Fibroblast of villous mesenchyme (primary cell): ENCODE measurements around the gene ACOT8. TPM values are rescaled to one million over a fixed set of nuclear protein-coding genes. Genes with fewer than 3 reads are reported as not detected.

Experiments used
- DNase-seq: peaks from one replicate; pipeline ENCODE4 v3.0.0-alpha.2; 2010; ENCODE audit warnings: low read depth
- H3K4me3 ChIP-seq: 2 replicates; pipeline ENCODE4 v1.5.1; 2011; ENCODE audit warnings: low read depth, mild to moderate bottlenecking, low read length
- CTCF ChIP-seq: IDR thresholded peaks from 2 replicates; pipeline ENCODE4 v1.5.1; 2012; ENCODE audit warnings: low read depth, mild to moderate bottlenecking, low read length; ENCODE audit not compliant: insufficient read depth
- total RNA-seq: library from RNA; depleted of rRNA; stranded (reverse); fragments of >200 nt; gene quantifications from 2 replicates; pipeline ENCODE4 v1.2.3, GENCODE V29; 2012

The ACOT8 gene
- total RNA-seq, 1 donor = 36.7 TPM

- no peak overlapping the region for H3K4me3 ChIP-seq
- TF ChIP-seq CTCF = no peak
- no peak for DNase-seq
Observed at GRCh38 chr20:45818239-45818638, 39.0 kb downstream of the ACOT8 start.

DNA sequence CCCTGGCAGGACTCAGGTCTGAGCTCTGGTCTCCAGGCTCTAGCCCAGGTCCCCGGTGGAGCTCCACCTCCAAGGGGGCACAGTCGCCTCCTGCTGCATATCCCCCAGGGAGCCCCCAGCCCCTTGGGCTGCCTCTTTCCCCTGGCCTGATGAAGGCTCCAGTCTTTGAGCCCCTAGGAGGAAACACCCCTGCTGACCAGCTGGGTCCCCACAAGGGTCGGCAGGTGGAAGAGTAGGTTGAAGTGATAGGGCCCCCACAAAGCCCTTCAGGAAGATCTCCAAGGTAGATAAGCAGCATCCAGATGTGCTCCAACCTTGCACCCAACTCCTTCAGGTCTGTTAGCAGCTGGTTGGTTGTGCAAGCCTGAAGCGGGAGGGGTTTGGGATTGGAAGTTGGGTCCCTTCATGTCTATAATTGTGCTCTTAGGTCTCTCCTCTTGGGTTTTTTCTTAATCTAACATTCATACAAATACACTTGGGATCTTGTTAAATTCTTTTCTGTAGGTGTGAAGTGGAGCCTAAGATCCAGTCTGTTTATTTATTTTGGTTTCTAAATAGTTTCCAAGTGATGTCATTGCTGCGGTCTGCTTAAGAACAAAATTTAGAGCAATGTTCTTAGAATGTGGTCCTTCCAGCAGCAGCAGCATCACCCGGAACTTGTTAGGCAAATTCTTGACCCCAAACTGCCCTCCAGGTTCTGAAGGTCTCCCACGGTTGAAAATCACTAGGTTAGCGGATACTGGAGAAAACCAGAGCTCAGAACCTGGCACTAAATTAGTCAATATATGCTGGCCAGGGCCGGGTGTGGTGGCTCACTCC, 39.6 kb downstream of the ACOT8 start:
- no peak overlapping the region for H3K4me3 ChIP-seq
- peak; percentile 91 for DNase-seq
- TF ChIP-seq CTCF = no peak

- no peak overlapping the region for H3K4me3 ChIP-seq
- TF ChIP-seq CTCF = no peak
- DNase-seq = peak; percentile 77
Observed at GRCh38 chr20:45816951-45817350, 40.2 kb downstream of the ACOT8 start.

GRCh38 chr20:45814314-45814713, 42.9 kb downstream of the ACOT8 start:
- peak overlapping the region; percentile 17 for H3K4me3 ChIP-seq
- TF ChIP-seq CTCF = no peak
- DNase-seq = no peak

DNA sequence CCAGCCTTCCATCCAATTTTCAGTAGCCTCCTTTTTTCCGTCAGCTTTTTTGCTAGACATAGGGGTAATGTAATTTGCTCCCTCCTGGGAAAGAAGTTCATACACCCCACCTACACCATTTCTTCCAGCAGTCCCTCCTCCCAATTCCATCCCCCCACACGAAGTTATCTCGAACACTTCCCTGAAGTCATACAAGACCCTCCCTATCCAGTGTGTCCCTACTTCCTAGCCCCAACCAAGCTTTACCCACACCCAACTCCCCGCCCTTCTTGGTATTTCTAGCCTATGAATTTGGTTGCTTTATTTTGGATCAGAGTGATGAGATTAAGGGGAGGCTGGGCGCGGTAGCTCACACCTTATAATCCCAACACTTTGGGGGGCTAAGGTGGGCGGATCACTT, 43.7 kb downstream of the ACOT8 start:
- H3K4me3 ChIP-seq = peak overlapping the region; percentile 79
- TF ChIP-seq CTCF = no peak
- DNase-seq = no peak

DNA sequence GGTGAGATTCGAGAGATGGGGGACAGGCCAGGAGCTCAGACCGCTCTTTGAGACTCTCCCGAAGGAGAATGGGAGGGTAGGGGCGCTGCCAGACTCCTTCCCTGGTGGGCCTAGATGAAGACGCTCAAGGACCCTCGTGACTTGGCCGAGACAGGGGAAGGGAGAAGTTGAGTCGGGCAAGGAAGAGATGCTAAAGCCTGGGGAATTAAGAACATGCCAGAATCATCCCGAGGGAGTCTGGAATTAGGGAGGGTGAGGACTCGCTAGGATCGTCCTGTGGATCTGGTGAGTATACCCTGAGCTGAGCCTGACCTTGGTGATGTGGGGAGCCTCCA, 44.2 kb downstream of the ACOT8 start:
- TF ChIP-seq CTCF = no peak
- H3K4me3 ChIP-seq = peak overlapping the region; percentile 79
- DNase-seq = no peak
